Stomach (tissue), 9 donors: Measurements from ENCODE around the gene SLC10A2. TPM values are rescaled to one million over a fixed set of nuclear protein-coding genes. Genes with fewer than 3 reads are reported as not detected.

Source experiments
- DNase-seq, 2 donors: peaks; one replicate each; pipeline versions ENCODE4 v3.0.0 to v3.0.0-alpha.2; 2013 to 2019
- H3K27ac ChIP-seq, 5 donors: fragments of 200-600 bp in 4 of 5; sonication (generic) in 4 of 5; one replicate each; pipeline ENCODE4 v1.5.1; 2013 to 2019; ENCODE audit warnings: mild to moderate bottlenecking in 1 of 5, moderate library complexity in 1 of 5
- H3K27me3 ChIP-seq, 3 donors: fragments of 200-600 bp; sonication (generic); one replicate each; pipeline ENCODE4 v1.5.1; 2017 to 2019; ENCODE audit warnings: mixed run types in 1 of 3
- H3K36me3 ChIP-seq, 4 donors: fragments of 200-600 bp; sonication (generic); 1 replicate in 3 of 4; 2 replicates in 1 of 4; pipeline ENCODE4 v1.5.1; 2016 to 2019
- H3K4me1 ChIP-seq, 4 donors: fragments of 200-600 bp; sonication (generic); one replicate each; pipeline ENCODE4 v1.5.1; 2016 to 2019
- H3K4me3 ChIP-seq, 4 donors: fragments of 200-600 bp; sonication (generic) in 3 of 4; one replicate each; pipeline ENCODE4 v1.5.1; 2016 to 2019; ENCODE audit warnings: mild to moderate bottlenecking in 1 of 4
- H3K9me3 ChIP-seq, 4 donors: fragments of 200-600 bp; sonication (generic); one replicate each; pipeline ENCODE4 v1.5.1; 2016 to 2019
- CTCF ChIP-seq, 7 experiments: fragments of 450-650 bp in 4 of 7; fragments of 200-600 bp in 3 of 7; sonication (generic) in 3 of 7; IDR thresholded peaks; one replicate each; pipeline ENCODE4 v1.5.1; 2016 to 2019; ENCODE audit warnings: antibody characterized with exemption in 7 of 7, control low read depth in 2 of 7, mild to moderate bottlenecking in 1 of 7
- EP300 ChIP-seq: sonication (generic); formaldehyde crosslinking; IDR thresholded peaks from one replicate; pipeline ENCODE4 v1.6.1; 2017; ENCODE audit warnings: antibody characterized with exemption
- POLR2A ChIP-seq, 4 donors: fragments of 450-650 bp; IDR thresholded peaks; one replicate each; pipeline ENCODE4 v1.6.1; 2016; ENCODE audit warnings: antibody characterized with exemption in 4 of 4, control low read depth in 2 of 4, mild to moderate bottlenecking in 1 of 4, moderate library complexity in 1 of 4
- POLR2AphosphoS5 ChIP-seq, 3 donors: sonication (generic); formaldehyde crosslinking; IDR thresholded peaks; one replicate each; pipeline ENCODE4 v1.6.1; 2016; ENCODE audit warnings: antibody characterized with exemption in 3 of 3
- WGBS, 5 donors: extraction: QIAGEN DNeasy Blood & Tissue Kit in 3 of 5; methylation state at CpG; one replicate each; pipeline versions ENCODE4 v1.1.5 to v1.1.7; 2013 to 2018; 5-methylcytosine and 5-hydroxymethylcytosine counted together
- intact Hi-C: fragments of 100-400 bp; cut with DNase I; formaldehyde crosslinking; loops from one replicate; pipeline ENCODE4 v1.15.1; 2023; ENCODE audit warnings: low total_unique reads
- polyA plus RNA-seq, 3 donors: library from polyadenylated mRNA; stranded (reverse); fragments of 200-250 nt; gene quantifications; one replicate each; pipeline ENCODE4 v1.2.3, GENCODE V29; 2013
- total RNA-seq, 5 donors: library from RNA; depleted of rRNA; stranded (reverse); fragments of >200 nt; gene quantifications; one replicate each; pipeline versions ENCODE4 v1.1.0 to v1.2.3, GENCODE V29; 2014 to 2016
- donor health status: healthy with polysubstance abuse.
- donor health status: Bipolar disorder and iron deficiency.
- donor health status: healthy.

SLC10A2 gene
- total and polyA plus RNA-seq, 8 donors = not detected

GRCh38 chr13:103078158-103078557 is 11.9 kb upstream of the SLC10A2 start:
- H3K36me3 ChIP-seq = no peaks in the 10 kb centered on the region
- TF ChIP-seq POLR2A (IDR thresholded peaks at IDR 0.05) = no peak
- TF ChIP-seq EP300 = no peak
- no peak for TF ChIP-seq CTCF (IDR thresholded peaks at IDR 0.05)
- no peak for TF ChIP-seq POLR2AphosphoS5 (IDR thresholded peaks at IDR 0.05)
- H3K9me3 ChIP-seq = no peaks in the 10 kb centered on the region
- no peak overlapping the region for H3K4me3 ChIP-seq
- H3K4me1 ChIP-seq = peaks cover 0 to 4% (median 0%) of the 10 kb centered on the region in 4 donors
- no peaks in the 10 kb centered on the region for H3K27me3 ChIP-seq
- DNase-seq = no peak
- H3K27ac ChIP-seq = no peak overlapping the region
- intact Hi-C loops = no loop called here
- WGBS, 5 donors = 78 to 85% (median 84%) methylated on average over 5 of the region's 5 CpGs

- H3K36me3 ChIP-seq = no peaks in the 10 kb centered on the region
- no peaks in the 10 kb centered on the region for H3K4me1 ChIP-seq
- no peak overlapping the region for H3K4me3 ChIP-seq
- no peak for DNase-seq
- no peaks in the 10 kb centered on the region for H3K9me3 ChIP-seq
- H3K27ac ChIP-seq = no peak overlapping the region
- 96 to 99% (median 97%) methylated on average over 1 of the region's 1 CpG for WGBS, 5 donors
- intact Hi-C loops = no loop called here
- no peak for TF ChIP-seq POLR2AphosphoS5 (IDR thresholded peaks at IDR 0.05)
- no peaks in the 10 kb centered on the region for H3K27me3 ChIP-seq
Measured at GRCh38 chr13:103068836-103069235, 2.6 kb upstream of the SLC10A2 start.

GRCh38 chr13:103067751-103068555 is 1.7 kb upstream of the SLC10A2 start:
- intact Hi-C loops = no loop called here
- WGBS, 5 donors = 66 to 72% (median 71%) methylated on average over 7 of the region's 7 CpGs
- Histone ChIP-seq H3K4me1 (no peaks in the 10 kb centered on the region), H3K27me3 (no peaks in the 10 kb centered on the region), H3K27ac (no peak overlapping the region), H3K36me3 (no peaks in the 10 kb centered on the region), H3K9me3 (no peaks in the 10 kb centered on the region), H3K4me3 (no peak overlapping the region)
- DNase-seq = peak in 1 of 2 donors; percentile 33
- TF ChIP-seq POLR2A (IDR thresholded peaks at IDR 0.05) (no peak), EP300 (no peak), POLR2AphosphoS5 (IDR thresholded peaks at IDR 0.05) (no peak), CTCF (IDR thresholded peaks at IDR 0.05) (no peak)

GRCh38 chr13:103066781-103067345 is 646 bp upstream of the SLC10A2 start:
- H3K27ac ChIP-seq = no peak overlapping the region
- no peaks in the 10 kb centered on the region for H3K4me1 ChIP-seq
- DNase-seq = no peak
- TF ChIP-seq POLR2AphosphoS5 (IDR thresholded peaks at IDR 0.05) (no peak), POLR2A (IDR thresholded peaks at IDR 0.05) (no peak)
- WGBS, 5 donors = 74 to 80% (median 78%) methylated on average over 3 of the region's 3 CpGs
- no peaks in the 10 kb centered on the region for H3K36me3 ChIP-seq
- no peaks in the 10 kb centered on the region for H3K9me3 ChIP-seq
- no peaks in the 10 kb centered on the region for H3K27me3 ChIP-seq
- no peak overlapping the region for H3K4me3 ChIP-seq
- intact Hi-C loops = no loop called here

GRCh38 chr13:103063376-103063775 is 2.8 kb downstream of the SLC10A2 start:
- no peak overlapping the region for H3K4me3 ChIP-seq
- intact Hi-C loops = no loop called here
- peaks cover 0 to 1% (median 0%) of the 10 kb centered on the region in 4 donors for H3K9me3 ChIP-seq
- no peaks in the 10 kb centered on the region for H3K27me3 ChIP-seq
- H3K4me1 ChIP-seq = no peaks in the 10 kb centered on the region
- H3K36me3 ChIP-seq = no peaks in the 10 kb centered on the region
- 92 to 98% (median 96%) methylated on average over 4 of the region's 4 CpGs for WGBS, 5 donors
- no peak for DNase-seq
- H3K27ac ChIP-seq = no peak overlapping the region
- no peak for TF ChIP-seq POLR2A (IDR thresholded peaks at IDR 0.05)
- TF ChIP-seq EP300 = no peak
- no peak for TF ChIP-seq CTCF (IDR thresholded peaks at IDR 0.05)
- TF ChIP-seq POLR2AphosphoS5 (IDR thresholded peaks at IDR 0.05) = no peak
